ENCODE measurements around the gene ZBTB7A.

The ZBTB7A gene

GRCh38 chr19:4052114-4052992 is 14.3 kb downstream of the ZBTB7A start:
- no peak for DNase-seq

GRCh38 chr19:4051175-4052101 is 15.3 kb downstream of the ZBTB7A start:
- DNase-seq: no peak

- no peak for DNase-seq
Observed at GRCh38 chr19:4049432-4049831, 17.3 kb downstream of the ZBTB7A start.

GRCh38 chr19:4046946-4047683 is 19.6 kb downstream of the ZBTB7A start:
- DNase-seq: no peak

- DNase-seq: no peak
Observed at GRCh38 chr19:4046362-4046691, 20.4 kb downstream of the ZBTB7A start.

GRCh38 chr19:4045597-4046361 is 20.9 kb downstream of the ZBTB7A start:
- no peak for DNase-seq

- DNase-seq: no peak
Observed at GRCh38 chr19:4044990-4045465, 21.7 kb downstream of the ZBTB7A start.

- DNase-seq: no peak
Observed at GRCh38 chr19:4043966-4044715, 22.6 kb downstream of the ZBTB7A start.

GRCh38 chr19:4043401-4043800 is 23.3 kb downstream of the ZBTB7A start:
- DNase-seq: no peak

- no peak for DNase-seq
Observed at GRCh38 chr19:4042731-4043082, 24.0 kb downstream of the ZBTB7A start.

GRCh38 chr19:4042064-4042730 is 24.5 kb downstream of the ZBTB7A start:
- no peak for DNase-seq

- no peak for DNase-seq
Observed at GRCh38 chr19:4038661-4039423, 27.9 kb downstream of the ZBTB7A start.

GRCh38 chr19:4038057-4038456 is 28.6 kb downstream of the ZBTB7A start:
- DNase-seq: no peak

GRCh38 chr19:4037301-4037949 is 29.3 kb downstream of the ZBTB7A start:
- no peak for DNase-seq

- DNase-seq: no peak
Observed at GRCh38 chr19:4036576-4037300, 30.0 kb downstream of the ZBTB7A start.

GRCh38 chr19:4035582-4035981 is 31.1 kb downstream of the ZBTB7A start:
- no peak for DNase-seq

- DNase-seq: no peak
Observed at GRCh38 chr19:4035018-4035566, 31.6 kb downstream of the ZBTB7A start.

Data from left hindlimb (tissue), 1 donor.